ENCODE data around the gene KLHDC10. TPM values are rescaled to one million over a fixed set of nuclear protein-coding genes. Genes with fewer than 3 reads are reported as not detected.
"Not testable (repeated sequence)": the region's sequence is repeated elsewhere in the genome, so short reads cannot be mapped to it uniquely, and the experiment has no call there.

The KLHDC10 gene
- total RNA-seq, 1 experiment from 2014 or later: 17.8 TPM

DNA sequence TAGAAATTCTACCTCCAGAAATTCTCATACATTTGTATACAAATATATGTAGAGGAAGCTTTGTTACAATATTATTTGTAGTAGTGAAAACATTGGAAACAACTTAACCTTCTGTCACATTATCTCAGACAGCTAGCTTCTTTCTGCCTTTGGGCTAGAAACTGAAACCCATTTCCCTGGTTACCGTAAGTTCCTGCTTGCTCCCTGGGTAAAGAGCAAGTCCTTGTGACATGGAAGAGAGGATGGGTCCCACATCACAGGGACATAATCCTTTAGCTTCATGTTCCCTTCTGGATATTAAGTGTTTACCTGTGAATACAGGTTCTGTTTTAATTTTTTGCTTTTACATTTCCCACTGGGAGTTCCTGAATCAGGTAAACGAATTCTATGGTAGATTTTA is 41.8 kb downstream of the KLHDC10 start:
- no peak for DNase-seq (ENCODE audit: low read depth)
- in situ Hi-C loops (cut with HindIII; ENCODE audit: low pct_unique_long_range_greater_than_20kb, low sequenced_read_pairs): no loop called here

DNA sequence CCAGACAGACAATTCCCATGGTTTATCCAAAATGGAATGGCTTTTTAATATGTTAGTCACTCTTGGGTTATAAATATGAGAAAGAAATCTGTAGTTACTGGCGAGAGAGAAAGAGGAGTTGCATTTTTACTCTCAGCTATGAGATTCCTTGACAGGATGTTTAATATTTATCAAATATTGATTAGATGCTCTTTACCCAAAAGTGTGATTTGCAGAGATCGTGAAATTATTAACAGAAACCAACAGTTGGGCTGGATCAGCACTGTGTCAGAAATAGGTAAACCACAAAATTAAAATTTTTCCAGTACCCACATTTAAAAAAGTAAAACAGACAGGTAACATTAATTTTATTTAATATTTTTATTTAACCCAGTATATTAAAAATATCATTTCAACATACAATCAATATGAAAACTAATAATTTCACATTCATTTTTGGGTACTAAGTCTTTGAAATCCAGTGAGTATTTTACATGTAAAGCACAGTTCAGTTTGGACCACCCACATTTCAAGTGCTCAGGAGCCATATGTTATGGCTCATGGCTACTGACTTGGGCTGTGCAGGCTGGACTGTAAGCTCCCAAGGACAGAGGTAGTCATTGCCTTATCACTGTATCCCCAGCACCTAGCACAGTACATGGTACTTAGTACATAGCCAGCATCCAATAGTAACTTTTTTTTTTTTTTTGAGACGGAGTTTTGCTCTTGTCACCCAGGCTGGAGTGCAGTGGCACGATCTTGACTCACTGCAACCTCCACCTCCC is 42.5 kb downstream of the KLHDC10 start:
- in situ Hi-C loops (cut with HindIII; ENCODE audit: low pct_unique_long_range_greater_than_20kb, low sequenced_read_pairs): no loop called here
- DNase-seq (ENCODE audit: low read depth): no peak

DNA sequence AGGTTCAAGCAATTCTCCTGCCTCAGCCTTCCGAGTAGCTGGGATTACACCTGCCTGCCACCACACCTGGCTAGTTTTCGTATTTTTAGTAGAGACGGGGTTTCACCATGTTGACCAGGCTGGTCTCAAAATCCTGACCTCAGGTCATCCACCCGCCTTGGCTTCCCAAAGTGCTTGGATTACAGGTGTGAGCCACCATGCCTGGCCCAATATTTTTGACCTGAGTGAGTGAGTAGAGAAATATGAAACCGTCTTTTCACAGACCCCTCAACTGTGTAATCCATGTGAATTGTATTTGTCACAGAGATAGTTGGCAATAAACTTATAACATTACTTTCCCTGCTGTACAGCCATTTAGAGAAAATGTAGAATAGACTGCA is 43.1 kb downstream of the KLHDC10 start:
- DNase-seq (ENCODE audit: low read depth); in situ Hi-C loops (cut with HindIII; ENCODE audit: low pct_unique_long_range_greater_than_20kb, low sequenced_read_pairs): not testable (repeated sequence)

- no peak for DNase-seq (ENCODE audit: low read depth)
- in situ Hi-C loops (cut with HindIII; ENCODE audit: low pct_unique_long_range_greater_than_20kb, low sequenced_read_pairs): no loop called here
Observed at GRCh38 chr7:130113887-130114286, 43.6 kb downstream of the KLHDC10 start.

DNA sequence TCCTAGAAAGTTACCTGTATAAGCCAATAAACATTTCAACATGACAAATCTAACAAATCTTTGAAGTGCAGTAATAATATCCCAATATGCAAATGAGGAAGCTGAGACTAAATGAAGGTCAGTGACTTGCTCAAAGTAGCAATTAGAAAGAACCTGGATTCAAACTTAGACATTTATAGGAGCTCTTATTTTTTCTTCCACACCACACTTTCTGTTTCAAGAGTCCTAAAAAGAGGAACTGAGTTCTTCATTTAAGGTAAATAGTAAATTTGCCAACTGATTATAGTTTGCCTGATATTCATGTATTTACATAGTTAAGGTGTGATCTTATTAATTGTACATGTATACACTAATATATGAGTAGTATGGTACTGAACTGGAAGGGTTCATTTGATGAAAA is 44.0 kb downstream of the KLHDC10 start:
- DNase-seq (ENCODE audit: low read depth): no peak
- in situ Hi-C loops (cut with HindIII; ENCODE audit: low pct_unique_long_range_greater_than_20kb, low sequenced_read_pairs): no loop called here

- in situ Hi-C loops (cut with HindIII; ENCODE audit: low pct_unique_long_range_greater_than_20kb, low sequenced_read_pairs): no loop called here
- DNase-seq (ENCODE audit: low read depth): no peak
Observed at GRCh38 chr7:130114776-130115175, 44.4 kb downstream of the KLHDC10 start.

DNA sequence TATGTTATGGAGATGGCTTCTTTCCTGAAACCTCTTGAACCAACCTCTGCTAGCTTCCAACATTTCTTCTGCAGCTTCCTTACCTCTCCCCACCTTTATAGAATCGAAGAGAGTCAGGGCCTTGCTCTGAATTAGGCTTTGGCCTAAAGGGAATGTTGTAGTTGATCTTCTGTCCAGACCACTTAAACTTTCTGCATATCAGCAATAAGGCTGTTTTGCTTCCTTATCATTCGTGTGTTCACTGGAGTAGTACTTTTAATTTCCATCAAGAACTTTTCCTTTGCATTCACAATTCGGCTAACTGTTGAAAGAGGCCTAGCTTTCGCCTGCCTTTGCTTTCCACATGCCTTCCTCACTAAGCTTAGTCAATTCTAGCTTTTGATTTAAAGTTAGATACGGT is 48.0 kb downstream of the KLHDC10 start:
- DNase-seq (ENCODE audit: low read depth): no peak
- in situ Hi-C loops (cut with HindIII; ENCODE audit: low pct_unique_long_range_greater_than_20kb, low sequenced_read_pairs): no loop called here

DNA sequence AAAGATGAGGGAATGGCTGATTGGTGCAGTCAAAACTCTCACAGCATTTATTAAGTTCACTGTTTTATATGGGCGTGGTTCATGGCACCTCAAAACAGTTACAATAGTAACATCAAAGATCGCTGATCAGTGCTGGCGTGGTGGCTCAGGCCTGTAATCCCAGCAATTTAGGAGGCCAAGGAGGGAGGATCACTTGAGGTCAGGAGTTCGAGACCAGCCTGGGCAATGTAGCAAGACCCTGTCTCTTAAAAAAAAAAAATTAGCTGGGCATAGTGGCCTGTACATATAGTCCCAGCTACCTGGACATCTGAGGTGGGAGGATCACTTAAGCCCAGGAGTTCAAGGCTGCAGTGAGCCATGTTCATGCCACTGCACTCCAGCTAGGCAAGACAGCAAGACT is 48.5 kb downstream of the KLHDC10 start:
- in situ Hi-C loops (cut with HindIII; ENCODE audit: low pct_unique_long_range_greater_than_20kb, low sequenced_read_pairs): no loop called here
- DNase-seq (ENCODE audit: low read depth): no peak

- in situ Hi-C loops (cut with HindIII; ENCODE audit: low pct_unique_long_range_greater_than_20kb, low sequenced_read_pairs): no loop called here
- DNase-seq (ENCODE audit: low read depth): no peak
Observed at GRCh38 chr7:130123501-130123900, 53.2 kb downstream of the KLHDC10 start.

GRCh38 chr7:130124711-130125110 is 54.4 kb downstream of the KLHDC10 start:
- in situ Hi-C loops (cut with HindIII; ENCODE audit: low pct_unique_long_range_greater_than_20kb, low sequenced_read_pairs): no loop called here
- DNase-seq (ENCODE audit: low read depth): no peak

- DNase-seq (ENCODE audit: low read depth); in situ Hi-C loops (cut with HindIII; ENCODE audit: low pct_unique_long_range_greater_than_20kb, low sequenced_read_pairs): not testable (repeated sequence)
Observed at GRCh38 chr7:130126840-130127239, 56.5 kb downstream of the KLHDC10 start.

- in situ Hi-C loops (cut with HindIII; ENCODE audit: low pct_unique_long_range_greater_than_20kb, low sequenced_read_pairs): no loop called here
- DNase-seq (ENCODE audit: low read depth): no peak
Observed at GRCh38 chr7:130127404-130127803, 57.1 kb downstream of the KLHDC10 start.

- DNase-seq (ENCODE audit: low read depth): no peak
- in situ Hi-C loops (cut with HindIII; ENCODE audit: low pct_unique_long_range_greater_than_20kb, low sequenced_read_pairs): no loop called here
Observed at GRCh38 chr7:130127821-130128317, 57.5 kb downstream of the KLHDC10 start.

DNA sequence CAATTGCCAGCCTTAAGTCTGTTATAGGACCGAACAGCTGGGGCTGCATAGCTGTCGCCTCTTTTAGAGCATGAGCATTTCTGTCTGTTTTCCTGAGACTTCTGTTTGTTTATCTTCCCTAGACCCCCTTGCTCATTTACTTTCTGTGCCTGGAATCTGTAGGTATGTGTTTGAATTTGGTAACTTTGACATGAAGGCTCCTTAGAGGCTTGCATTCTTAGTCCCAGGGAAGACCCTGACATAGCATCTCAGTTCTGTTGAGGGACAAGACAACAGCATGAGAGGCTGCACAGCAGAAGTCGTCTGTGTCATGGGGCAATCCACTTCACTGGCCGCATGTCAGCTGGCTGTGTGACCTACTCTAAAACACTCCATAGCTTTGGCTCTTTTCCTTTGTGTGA is 58.7 kb downstream of the KLHDC10 start:
- no peak for DNase-seq (ENCODE audit: low read depth)
- in situ Hi-C loops (cut with HindIII; ENCODE audit: low pct_unique_long_range_greater_than_20kb, low sequenced_read_pairs): no loop called here

DNA sequence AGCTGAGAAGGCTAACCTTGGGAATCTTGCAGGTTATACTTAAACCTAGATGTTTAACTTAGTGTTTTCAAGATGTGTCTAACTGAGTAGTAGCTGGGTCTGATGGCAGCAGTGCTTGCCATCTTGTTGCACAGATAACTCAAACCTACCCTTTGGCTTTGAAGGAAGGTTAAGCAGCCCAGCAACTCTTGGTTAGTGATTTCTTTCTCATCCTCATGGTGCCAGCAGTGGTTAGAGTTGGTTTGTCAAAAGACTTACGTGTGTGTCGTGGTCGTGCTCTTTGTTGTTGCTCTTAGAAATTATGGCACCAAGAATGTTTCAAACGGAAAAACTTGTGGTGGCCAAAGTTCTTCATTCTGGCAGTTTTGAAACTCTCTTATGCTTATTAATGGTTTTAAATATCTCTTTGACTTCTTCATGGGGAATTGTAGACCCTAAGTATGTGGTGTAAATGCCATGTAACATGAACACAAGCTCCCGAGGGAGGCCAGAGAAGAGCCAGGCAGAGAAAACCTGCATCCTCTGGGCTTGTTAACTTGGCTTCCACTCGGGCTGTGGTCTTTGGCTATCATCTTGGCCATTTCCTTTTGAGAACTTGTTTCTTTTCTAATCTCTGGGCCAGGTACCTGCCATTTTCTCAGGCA is 61.0 kb downstream of the KLHDC10 start:
- in situ Hi-C loops (cut with HindIII; ENCODE audit: low pct_unique_long_range_greater_than_20kb, low sequenced_read_pairs): no loop called here
- no peak for DNase-seq (ENCODE audit: low read depth)

DNA sequence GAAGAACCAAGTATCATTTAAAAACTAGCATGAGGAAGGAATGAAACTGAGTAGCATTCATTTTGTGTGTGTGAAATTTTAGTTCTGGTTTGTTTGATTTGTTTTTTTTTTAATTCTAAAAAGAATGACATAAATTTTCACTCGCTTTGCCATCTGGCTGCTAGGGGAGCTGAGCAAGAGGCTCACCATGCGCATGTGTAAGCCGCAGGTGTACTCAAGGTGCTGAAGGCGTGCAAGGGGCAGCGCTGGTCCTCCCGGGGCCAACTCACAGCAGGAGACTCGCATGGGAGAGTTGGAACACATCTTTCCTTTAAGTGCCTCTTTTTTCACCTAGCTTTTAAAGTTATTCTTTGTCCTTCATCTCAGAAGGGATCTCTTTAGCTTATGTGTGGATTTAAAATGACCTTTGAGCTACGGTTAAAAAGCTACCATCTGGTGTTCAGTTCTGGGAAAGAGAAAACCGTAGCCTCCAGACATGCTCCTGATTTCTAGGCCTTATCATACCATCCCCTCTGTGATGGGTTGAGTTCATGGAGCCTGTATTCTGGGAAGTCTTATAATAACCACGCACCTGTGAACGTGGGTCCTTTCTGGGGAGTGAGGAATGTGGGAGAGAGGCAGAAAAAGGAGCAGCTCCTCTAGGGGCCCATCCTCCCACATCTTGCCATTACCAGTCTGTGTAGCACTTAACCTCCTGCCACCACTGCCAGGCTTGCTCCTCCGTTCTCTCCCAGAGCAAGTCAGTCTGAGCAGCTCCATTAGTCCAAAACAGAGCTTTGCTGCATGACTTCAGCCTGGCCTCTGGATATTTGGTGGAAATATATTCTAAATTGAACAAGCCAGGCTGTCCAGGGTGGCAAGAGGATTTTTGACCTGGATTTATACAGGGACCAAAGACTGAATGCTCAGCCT is 61.9 kb downstream of the KLHDC10 start:
- no peak for DNase-seq (ENCODE audit: low read depth)
- in situ Hi-C loops (cut with HindIII; ENCODE audit: low pct_unique_long_range_greater_than_20kb, low sequenced_read_pairs): no loop called here

- DNase-seq (ENCODE audit: low read depth): no peak
Observed at GRCh38 chr7:130133029-130133782, 62.9 kb downstream of the KLHDC10 start.

DNA sequence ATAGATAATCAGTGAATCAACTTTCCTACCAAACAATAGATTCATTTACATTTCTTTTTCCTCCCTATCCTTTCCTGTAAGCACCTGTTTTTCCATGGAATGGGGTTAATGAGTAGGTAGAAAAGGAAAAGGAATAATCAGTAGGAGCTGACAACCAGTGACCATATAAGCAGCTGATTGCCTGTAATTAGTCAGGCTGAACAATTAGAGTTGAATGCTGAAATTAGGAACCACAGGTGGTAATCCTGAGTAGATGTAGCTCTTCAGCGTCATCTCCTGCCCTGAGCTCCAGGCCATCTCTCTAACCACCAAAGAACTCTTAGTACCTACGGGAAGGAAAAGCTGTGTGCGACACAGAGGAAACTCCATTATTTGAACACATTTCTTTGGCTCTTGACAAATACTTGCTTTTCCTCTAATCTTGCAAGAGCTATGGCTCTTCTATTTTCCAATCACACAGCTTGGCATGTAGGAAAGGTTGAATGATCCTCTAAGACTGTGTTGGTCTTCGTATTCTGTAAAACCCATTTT is 63.8 kb downstream of the KLHDC10 start:
- in situ Hi-C loops (cut with HindIII; ENCODE audit: low pct_unique_long_range_greater_than_20kb, low sequenced_read_pairs): no loop called here
- no peak for DNase-seq (ENCODE audit: low read depth)

More at GRCh38 chr7:130133029-130133782, 62.9 kb downstream of the KLHDC10 start:
- in situ Hi-C loops (cut with HindIII; ENCODE audit: low pct_unique_long_range_greater_than_20kb, low sequenced_read_pairs): no loop called here
